ENCODE measurements around the gene CACNA1C. TPM values are rescaled to one million over a fixed set of nuclear protein-coding genes. Genes with fewer than 3 reads are reported as not detected.

CACNA1C gene
- total RNA-seq, 8 experiments from 2014 or later, result 0.97 to 36.4 (median 5.1) TPM

DNA sequence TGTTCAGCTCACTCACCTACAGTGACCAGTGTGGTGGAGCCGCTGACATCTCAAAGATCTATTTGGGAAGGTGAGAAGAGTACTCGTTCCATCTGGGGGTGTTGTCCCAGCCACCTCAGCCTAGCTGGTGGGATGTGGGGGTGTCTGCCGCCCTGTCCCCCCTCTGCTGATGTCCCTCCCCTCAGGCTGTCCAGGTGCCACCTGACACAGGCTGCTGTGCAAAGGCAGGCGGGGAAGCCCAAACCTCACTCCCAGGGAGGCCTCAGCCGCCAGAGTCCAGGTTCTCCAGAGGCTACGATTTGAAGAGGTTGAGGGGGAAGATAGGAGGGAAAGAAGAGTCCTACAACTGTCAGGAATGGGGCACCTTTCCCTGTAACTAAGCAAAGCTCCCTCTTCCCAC lies 690.7 kb downstream of the CACNA1C start:
- in situ Hi-C loops (cut with MboI; ENCODE audit: low pct_unique_long_range_greater_than_20kb in 2 of 9, low sequenced_read_pairs in 9 of 9, unreplicated experiment in 9 of 9), result no loop called here
- H3K4me1 ChIP-seq (replicated peaks in 1 of 2), result no peaks in the 10 kb centered on the region
- no peak overlapping the region for H3K27ac ChIP-seq
- ATAC-seq (replicated peaks in 6 of 8), result no peak
- WGBS, 10 experiments, result 74 to 100% (median 90%) methylated on average over 1 to 3 of the region's 6 CpGs; no CpG with 5 or more reads in 6 of the 10 experiments
- no peak overlapping the region for H3K4me3 ChIP-seq

DNA sequence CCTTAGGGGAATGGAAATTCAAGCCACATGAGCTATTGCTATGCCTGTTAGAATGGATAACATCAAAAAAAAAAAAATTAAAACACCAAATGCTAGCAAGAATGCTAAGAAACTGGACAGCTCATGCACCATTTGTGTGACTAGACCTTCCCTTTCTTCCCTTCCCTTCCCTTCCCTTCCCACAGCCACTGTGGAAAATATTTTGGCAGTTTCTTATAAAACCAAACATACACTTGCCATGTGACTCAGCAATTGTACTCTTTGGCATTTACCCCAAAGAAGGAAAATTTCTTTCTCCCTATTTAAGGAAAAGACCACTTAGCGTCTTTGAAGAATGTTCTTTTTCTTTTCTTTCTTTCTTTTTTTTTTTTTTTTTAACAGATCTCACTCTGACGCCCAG lies 692.9 kb downstream of the CACNA1C start:
- H3K4me3 ChIP-seq, result no peak overlapping the region
- no peak for ATAC-seq (replicated peaks in 6 of 8)
- H3K4me1 ChIP-seq (replicated peaks in 1 of 2), result no peaks in the 10 kb centered on the region
- no peak overlapping the region for H3K27ac ChIP-seq
- in situ Hi-C loops (cut with MboI; ENCODE audit: low pct_unique_long_range_greater_than_20kb in 2 of 9, low sequenced_read_pairs in 9 of 9, unreplicated experiment in 9 of 9), result no loop called here
- WGBS, 10 experiments, result 21 to 86% (median 45%) methylated on average over 1 to 2 of the region's 2 CpGs; no CpG with 5 or more reads in 3 of the 10 experiments

Other genes starting within 250 kb of the CACNA1C start
- under 1 TPM; under 0.01 to 0.76 (median 0.25) TPM for gene LRTM2, start 232.4 kb upstream of the CACNA1C start, total RNA-seq
- gene CACNA2D4, start 134.3 kb upstream of the CACNA1C start, total RNA-seq, result 1 to 10 TPM in 4 of 8 experiments, under 1 TPM in 4; 0.22 to 2.5 (median 1.1) TPM
- gene DCP1B, start 48.5 kb upstream of the CACNA1C start, total RNA-seq, result 10 to 100 TPM; 12.7 to 24.5 (median 15.6) TPM